ENCODE measurements around the gene RIPK4. TPM values are rescaled to one million over a fixed set of nuclear protein-coding genes. Genes with fewer than 3 reads are reported as not detected.

Gene RIPK4
- total RNA-seq, 2 experiments from 2014 or later = 0.56 to 0.64 TPM

GRCh38 chr21:41767606-41768436, 969 bp upstream of the RIPK4 start:
- peak; percentile 42 for DNase-seq
- ChIA-PET CTCF (interaction anchor here (0.6 to 1.9 kb wide), 6 partner anchors 9 to 484 kb away, joined by 3 to 7 read pairs (median 3); no protein-coding TSS in a partner anchor), POLR2A (interaction anchor here (0.5 kb wide), 1 partner anchor 436 kb away, joined by 3 read pairs; no protein-coding TSS in a partner anchor)
- Mint-ChIP-seq H3K27me3 (peaks cover 52% of the 10 kb centered on the region), H3K4me3 (peak overlapping the region; percentile 66), H3K27ac (no peak overlapping the region), H3K36me3 (ENCODE audit: low read depth) (no peaks in the 10 kb centered on the region), H3K4me1 (peaks cover 25% of the 10 kb centered on the region), H3K9me3 (ENCODE audit: low read depth) (no peaks in the 10 kb centered on the region)
- intact Hi-C loops (cut with DNase I, micrococcal nuclease) = loop anchor here in 1 of 2 experiments (2.0 to 5.0 kb wide), 3 partner anchors 109 to 469 kb away; partner anchors contain the start of genes PRDM15 and ZBTB21
- peak; percentile 28 for ATAC-seq

DNA sequence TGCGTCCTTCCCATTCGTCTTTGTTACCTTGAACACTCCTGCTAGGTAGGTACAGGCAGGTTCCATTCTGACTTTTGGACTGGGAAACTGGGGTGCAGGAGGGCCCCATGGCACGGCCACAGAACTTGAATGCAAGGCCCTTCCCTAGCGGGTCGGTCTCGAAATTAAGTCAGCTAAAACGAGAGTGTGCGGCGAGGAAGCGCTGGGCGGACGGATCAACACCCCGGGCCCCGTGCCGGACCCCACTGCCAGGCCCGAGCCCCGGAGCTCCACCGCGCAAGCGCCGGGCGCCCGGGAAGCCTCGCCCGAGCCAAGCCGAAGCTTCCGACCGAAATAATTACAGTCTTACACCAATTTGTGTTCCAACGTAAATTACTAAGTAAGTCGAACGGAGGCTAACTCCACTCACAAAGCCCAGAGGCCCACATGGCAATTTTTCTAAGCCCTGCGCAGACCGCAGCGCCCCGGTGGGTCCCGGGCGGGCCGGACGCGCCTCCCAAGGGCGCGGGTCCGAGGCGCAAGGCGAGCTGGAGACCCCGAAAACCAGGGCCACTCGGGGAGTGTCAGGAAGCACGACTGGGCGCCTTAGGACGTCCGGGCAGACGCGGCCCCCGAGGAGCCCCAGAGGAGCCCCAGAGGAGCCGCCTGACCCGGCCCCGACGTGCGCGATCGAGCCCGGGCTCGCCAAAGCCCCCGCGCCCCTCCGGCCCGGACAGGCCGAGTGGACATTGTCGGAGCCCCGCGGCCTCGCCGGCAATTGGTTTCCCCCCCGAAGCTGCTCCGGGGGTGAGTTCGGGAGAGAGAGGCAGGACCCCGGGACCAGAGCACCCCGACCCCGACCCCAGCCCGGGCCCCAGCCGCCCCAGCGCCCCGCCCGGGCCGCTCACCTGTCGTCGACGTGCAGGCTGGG, 624 bp downstream of the RIPK4 start:
- Mint-ChIP-seq H3K27me3 (peaks cover 54% of the 10 kb centered on the region), H3K4me1 (peaks cover 29% of the 10 kb centered on the region), H3K36me3 (ENCODE audit: low read depth) (no peaks in the 10 kb centered on the region), H3K9me3 (ENCODE audit: low read depth) (no peaks in the 10 kb centered on the region), H3K27ac (no peak overlapping the region), H3K4me3 (peak overlapping the region; percentile 66)
- DNase-seq (no peak), ATAC-seq (no peak)
- intact Hi-C loops (cut with DNase I, micrococcal nuclease) = loop anchor here in 1 of 2 experiments (2.0 to 5.0 kb wide), 3 partner anchors 111 to 471 kb away; partner anchors contain the start of genes PRDM15 and ZBTB21
- CTCF ChIA-PET = interaction anchor here (0.8 to 1.1 kb wide), 2 partner anchors 22 to 351 kb away, joined by 3 read pairs; no protein-coding TSS in a partner anchor
- POLR2A ChIA-PET = interaction anchor here (0.6 kb wide), 1 partner anchor 10 kb away, joined by 4 read pairs; no protein-coding TSS in a partner anchor

GRCh38 chr21:41765420-41765821, 1.4 kb downstream of the RIPK4 start:
- DNase-seq = no peak
- no peaks in the 10 kb centered on the region for H3K9me3 Mint-ChIP-seq (ENCODE audit: low read depth)
- peaks cover 60% of the 10 kb centered on the region for H3K27me3 Mint-ChIP-seq
- intact Hi-C loops (cut with DNase I, micrococcal nuclease) = loop anchor here in 1 of 2 experiments (5.0 kb wide), 2 partner anchors 112 to 472 kb away; partner anchors contain the start of gene PRDM15
- H3K36me3 Mint-ChIP-seq (ENCODE audit: low read depth) = no peaks in the 10 kb centered on the region
- POLR2A ChIA-PET = no interaction called here
- H3K27ac Mint-ChIP-seq = no peak overlapping the region
- no peak for ATAC-seq
- CTCF ChIA-PET = interaction anchor here (0.8 kb wide), 2 partner anchors 21 to 81 kb away, joined by 3 read pairs; no protein-coding TSS in a partner anchor
- no peak overlapping the region for H3K4me3 Mint-ChIP-seq
- peaks cover 29% of the 10 kb centered on the region for H3K4me1 Mint-ChIP-seq

GRCh38 chr21:41764558-41765419, 2.1 kb downstream of the RIPK4 start:
- DNase-seq (no peak), ATAC-seq (no peak)
- H3K4me3 Mint-ChIP-seq = no peak overlapping the region
- POLR2A ChIA-PET = no interaction called here
- no peaks in the 10 kb centered on the region for H3K9me3 Mint-ChIP-seq (ENCODE audit: low read depth)
- H3K36me3 Mint-ChIP-seq (ENCODE audit: low read depth) = no peaks in the 10 kb centered on the region
- H3K27me3 Mint-ChIP-seq = peaks cover 60% of the 10 kb centered on the region
- intact Hi-C loops (cut with DNase I, micrococcal nuclease) = loop anchor here in 1 of 2 experiments (5.0 kb wide), 2 partner anchors 113 to 473 kb away; partner anchors contain the start of gene PRDM15
- peaks cover 29% of the 10 kb centered on the region for H3K4me1 Mint-ChIP-seq
- CTCF ChIA-PET = interaction anchor here (0.8 kb wide), 2 partner anchors 9 to 81 kb away, joined by 3 read pairs; no protein-coding TSS in a partner anchor
- no peak overlapping the region for H3K27ac Mint-ChIP-seq

GRCh38 chr21:41763996-41764395, 2.9 kb downstream of the RIPK4 start:
- no peak overlapping the region for H3K27ac Mint-ChIP-seq
- intact Hi-C loops (cut with DNase I, micrococcal nuclease) = no loop called here
- H3K36me3 Mint-ChIP-seq (ENCODE audit: low read depth) = no peaks in the 10 kb centered on the region
- POLR2A ChIA-PET = no interaction called here
- ATAC-seq (no peak), DNase-seq (no peak)
- CTCF ChIA-PET = interaction anchor here (0.8 kb wide), 1 partner anchor 8 kb away, joined by 3 read pairs; no protein-coding TSS in a partner anchor
- H3K9me3 Mint-ChIP-seq (ENCODE audit: low read depth) = no peaks in the 10 kb centered on the region
- H3K4me3 Mint-ChIP-seq = no peak overlapping the region
- H3K27me3 Mint-ChIP-seq = peaks cover 55% of the 10 kb centered on the region
- peaks cover 27% of the 10 kb centered on the region for H3K4me1 Mint-ChIP-seq

GRCh38 chr21:41763398-41763931, 3.4 kb downstream of the RIPK4 start:
- Mint-ChIP-seq H3K27ac (no peak overlapping the region), H3K27me3 (peaks cover 51% of the 10 kb centered on the region), H3K9me3 (ENCODE audit: low read depth) (no peaks in the 10 kb centered on the region), H3K4me1 (peaks cover 23% of the 10 kb centered on the region), H3K4me3 (no peak overlapping the region), H3K36me3 (ENCODE audit: low read depth) (no peaks in the 10 kb centered on the region)
- ChIA-PET CTCF (no interaction called here), POLR2A (no interaction called here)
- intact Hi-C loops (cut with DNase I, micrococcal nuclease) = no loop called here
- ATAC-seq (no peak), DNase-seq (no peak)

DNA sequence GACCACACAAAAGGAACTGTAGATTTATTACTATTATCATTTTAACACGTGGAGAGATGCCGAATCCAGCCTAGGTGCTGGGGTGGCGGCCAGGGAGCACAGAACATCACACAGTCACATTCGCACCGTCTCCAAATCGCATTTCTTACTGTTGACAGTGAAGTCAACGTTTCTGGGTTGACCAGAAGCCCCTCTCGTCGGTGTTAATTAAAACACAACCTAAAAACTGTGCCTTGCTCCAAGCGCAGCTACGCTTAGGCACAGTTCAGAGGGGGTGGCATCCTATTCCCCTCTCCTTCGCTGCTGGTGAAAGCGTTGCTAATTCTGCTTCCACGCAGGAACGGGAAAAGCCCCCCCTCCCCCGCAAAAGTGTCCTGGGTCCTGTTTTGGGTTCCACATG, 4.1 kb downstream of the RIPK4 start:
- Mint-ChIP-seq H3K27ac (no peak overlapping the region), H3K4me1 (peaks cover 16% of the 10 kb centered on the region), H3K4me3 (no peak overlapping the region), H3K36me3 (ENCODE audit: low read depth) (no peaks in the 10 kb centered on the region), H3K9me3 (ENCODE audit: low read depth) (no peaks in the 10 kb centered on the region), H3K27me3 (peaks cover 48% of the 10 kb centered on the region)
- ChIA-PET CTCF (no interaction called here), POLR2A (no interaction called here)
- DNase-seq = no peak
- no peak for ATAC-seq
- intact Hi-C loops (cut with DNase I, micrococcal nuclease) = no loop called here

DNA sequence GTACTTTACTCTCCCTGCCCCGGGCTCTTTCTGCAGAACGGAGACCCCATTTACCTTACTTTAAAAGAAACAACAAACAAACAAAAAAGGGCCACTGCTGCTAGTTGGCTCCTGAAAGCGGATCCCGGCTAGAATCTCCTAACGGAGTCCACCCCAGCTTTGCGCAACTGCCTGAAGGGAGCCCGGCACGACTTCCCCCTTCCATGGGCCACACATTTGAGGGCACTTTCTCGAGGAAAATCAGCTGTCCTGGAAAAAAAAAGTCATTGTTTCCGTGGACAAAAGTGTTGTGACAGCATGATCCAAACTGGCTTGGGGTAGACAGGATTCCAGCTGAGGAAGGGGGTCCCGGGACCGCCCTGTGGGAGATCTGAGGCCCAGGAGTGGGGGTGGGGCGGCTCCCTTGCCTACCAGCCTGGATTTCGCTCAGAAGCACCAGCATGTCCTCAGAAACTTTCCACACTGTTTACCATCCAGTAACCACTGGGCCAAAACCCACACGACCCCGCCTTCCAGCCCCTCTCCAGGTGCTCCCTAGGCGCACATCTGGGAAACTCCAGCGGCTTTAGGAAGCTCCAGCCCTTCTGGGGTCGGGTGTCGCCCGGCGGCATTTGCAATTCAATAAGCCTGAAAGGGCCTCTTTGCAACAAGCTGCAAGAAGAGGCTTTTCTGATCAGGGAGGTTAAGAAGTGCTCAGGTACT, 4.8 kb downstream of the RIPK4 start:
- CTCF ChIA-PET = interaction anchor here (0.8 kb wide), 1 partner anchor 150 kb away, joined by 3 read pairs; no protein-coding TSS in a partner anchor

GRCh38 chr21:41761211-41761933, 5.5 kb downstream of the RIPK4 start:
- ChIA-PET POLR2A (no interaction called here), CTCF (interaction anchor here (0.8 to 1.1 kb wide), 3 partner anchors 17 to 346 kb away, joined by 3 read pairs; no protein-coding TSS in a partner anchor)
- H3K4me1 Mint-ChIP-seq = peaks cover 8% of the 10 kb centered on the region
- intact Hi-C loops (cut with DNase I, micrococcal nuclease) = no loop called here
- H3K9me3 Mint-ChIP-seq (ENCODE audit: low read depth) = no peaks in the 10 kb centered on the region
- no peak for ATAC-seq
- H3K36me3 Mint-ChIP-seq (ENCODE audit: low read depth) = no peaks in the 10 kb centered on the region
- H3K27me3 Mint-ChIP-seq = peaks cover 41% of the 10 kb centered on the region
- H3K4me3 Mint-ChIP-seq = no peak overlapping the region
- DNase-seq = no peak
- H3K27ac Mint-ChIP-seq = no peak overlapping the region

More for the DNA sequence above, 4.8 kb downstream of the RIPK4 start:
- Mint-ChIP-seq H3K36me3 (ENCODE audit: low read depth) (no peaks in the 10 kb centered on the region), H3K4me3 (no peak overlapping the region), H3K27ac (no peak overlapping the region), H3K27me3 (peaks cover 42% of the 10 kb centered on the region), H3K9me3 (ENCODE audit: low read depth) (no peaks in the 10 kb centered on the region), H3K4me1 (peaks cover 9% of the 10 kb centered on the region)
- intact Hi-C loops (cut with DNase I, micrococcal nuclease) = no loop called here
- ATAC-seq (no peak), DNase-seq (no peak)
- POLR2A ChIA-PET = no interaction called here
